Measurements from ENCODE around the gene PNLIP. TPM values are rescaled to one million over a fixed set of nuclear protein-coding genes. Genes with fewer than 3 reads are reported as not detected.

Gene PNLIP
- total RNA-seq, 1 donor from 2014 or later, result not detected

- no peak for DNase-seq (ENCODE audit: low read depth, low spot score)
Measured at GRCh38 chr10:116614796-116615195, 69.1 kb downstream of the PNLIP start.

GRCh38 chr10:116615199-116615776 is 69.6 kb downstream of the PNLIP start:
- no peak for DNase-seq (ENCODE audit: low read depth, low spot score)

Other genes with a start within 250 kb of the PNLIP start
- not detected in 2 replicates for gene CCDC172, start 221.5 kb upstream of the PNLIP start, total RNA-seq
- not detected in 2 replicates for gene PNLIPRP3, start 118.1 kb upstream of the PNLIP start, total RNA-seq
- not detected in 2 replicates for gene PNLIPRP1, start 45.0 kb downstream of the PNLIP start, total RNA-seq
- gene PNLIPRP2, start 75.0 kb downstream of the PNLIP start, total RNA-seq, result not detected in 2 replicates
- 0.13 and 0.42 TPM in 2 replicates for gene HSPA12A, start 196.6 kb downstream of the PNLIP start, total RNA-seq

Measured in pulmonary artery endothelial cell (primary cell).